Measurements from ENCODE around the gene MMP25. TPM values are rescaled to one million over a fixed set of nuclear protein-coding genes. Genes with fewer than 3 reads are reported as not detected.

MMP25 gene
- total and polyA plus RNA-seq, 10 of the 15 experiments (the other 5 are each of a cell fraction or from before 2014, with no cell fraction given) = 0.03 to 0.36 (median 0.13) TPM; not detected in 1

- ATAC-seq (peak; percentile 85), DNase-seq (ENCODE audit: low read depth, low spot score) (peak; percentile 94), FAIRE-seq (peak; percentile 98)
- Histone ChIP-seq H3K4me1 (ENCODE audit: control insufficient read depth, insufficient read depth, low read length) (peaks cover 25% of the 10 kb centered on the region), H2AFZ (ENCODE audit: control insufficient read depth, low read depth, low read length) (peak within 1 kb of the TSS; percentile 94), H3K36me3 (ENCODE audit: control insufficient read depth in 2 of 2, insufficient read depth in 2 of 2, low read length in 1 of 2) (peaks cover 4 to 7% of the 10 kb centered on the region in 2 experiments; a peak in 3 of 4 replicates), H3K79me2 (ENCODE audit: control insufficient read depth, insufficient read depth, low read length) (no peaks in the 10 kb centered on the region), H3K9me3 (replicated peaks; ENCODE audit: control insufficient read depth, insufficient read depth, low read length) (no peaks in the 10 kb centered on the region), H4K20me1 (ENCODE audit: control insufficient read depth, insufficient read depth) (0 out of 2 replicates have a peak, but pooled peaks cover 2% of the 10 kb centered on the region), H3K4me3 (peak within 1 kb of the TSS; percentile 87), H3K27me3 (replicated peaks in 1 of 2; ENCODE audit: control insufficient read depth in 2 of 2, insufficient read depth in 2 of 2, low read length in 1 of 2) (no peaks in the 10 kb centered on the region; a peak in 1 of 4 replicates), H3K9ac (ENCODE audit: control insufficient read depth, insufficient read depth, low read length) (peak within 1 kb of the TSS; percentile 81), H3K27ac (ENCODE audit: control insufficient read depth, insufficient read depth) (peak within 1 kb of the TSS; percentile 86), H3K4me2 (ENCODE audit: control insufficient read depth, insufficient read depth) (peak within 1 kb of the TSS; percentile 83)
- WGBS (ENCODE audit: insufficient coverage, insufficient replicate concordance, low lambda C conversion rate, missing lambda C conversion rate) = under 1% methylated on average over 69 of the region's 69 CpGs
- ChIA-PET CTCF (interaction anchor here (0.9 to 18.2 kb wide), 8 partner anchors 8 to 185 kb away, joined by 3 to 421 read pairs (median 6); no protein-coding TSS in a partner anchor), RAD21 (ENCODE audit: unreplicated experiment) (interaction anchor here (4.4 kb wide), 1 partner anchor 20 kb away, joined by 34 read pairs; no protein-coding TSS in a partner anchor), SMC1A (ENCODE audit: uncharacterized antibody, unreplicated experiment) (interaction anchor here (1.3 to 10.1 kb wide), 3 partner anchors 8 to 111 kb away, joined by 5 to 91 read pairs (median 6); partner anchors contain the start of gene ZNF213), POLR2A (interaction anchor here (0.6 to 2.4 kb wide), 5 partner anchors 17 to 550 kb away, joined by 3 to 7 read pairs (median 5); partner anchors contain the start of gene ZNF213)
- TSS peak; percentile 93 for BruUV-seq (replicated peaks)
- intact Hi-C loops (cut with micrococcal nuclease; ENCODE audit: unreplicated experiment) (no loop called here), in situ Hi-C loops (cut with MboI) (no loop called here)
- TF ChIP-seq NFYB (IDR thresholded peaks at IDR 0.05; ENCODE audit: insufficient read depth, low read depth, low read length) = no peak
- no peak for TF ChIP-seq BCLAF1 (IDR thresholded peaks at IDR 0.05)
- TF ChIP-seq PKNOX1 (IDR thresholded peaks at IDR 0.05) = peak; percentile 53; the same call in 1 of the 2 replicates
- TF ChIP-seq CTCF (IDR thresholded peaks at IDR 0.05 in 2 of 3, conservative IDR thresholded peaks at IDR 0.05 in 1 of 3; ENCODE audit: control insufficient read depth in 2 of 3, extremely low read depth in 1 of 3, insufficient read depth in 1 of 3, low read depth in 3 of 3, low read length in 3 of 3) = no peak
- TF ChIP-seq TCF3 (IDR thresholded peaks at IDR 0.05; ENCODE audit: borderline replicate concordance, insufficient read depth, low read depth, low read length) = 0 out of 2 replicates have a peak, but pooled peaks have one; percentile 21
- peak; percentile 84; the same call in 1 of the 2 replicates for TF ChIP-seq ATF3 (IDR thresholded peaks at IDR 0.05; ENCODE audit: borderline replicate concordance, extremely low read depth, low read depth, low read length)
- peak; percentile 88 for TF ChIP-seq RB1 (IDR thresholded peaks at IDR 0.05; ENCODE audit: borderline replicate concordance)
- TF ChIP-seq E4F1 (IDR thresholded peaks at IDR 0.05; ENCODE audit: borderline replicate concordance, partially characterized antibody) = peak; percentile 78
- peak; percentile 95 for TF ChIP-seq POLR2A (IDR thresholded peaks at IDR 0.05; ENCODE audit: low read depth, low read length)
Observed at GRCh38 chr16:3023669-3024478, 22.5 kb upstream of the MMP25 start, which contains the start of the genes HCFC1R1 and THOC6. TSS of gene HCFC1R1 (minus strand) at chr16:3023942. CDS start at chr16:3023941, 1 bp downstream. TSS of gene THOC6 (plus strand) at chr16:3024035. CDS start at chr16:3024327, 292 bp downstream.
